Spleen (tissue), 11 donors: ENCODE measurements around the gene OPN1MW2. TPM values are rescaled to one million over a fixed set of nuclear protein-coding genes. Genes with fewer than 3 reads are reported as not detected.
"Not testable (repeated sequence)": the region's sequence is repeated elsewhere in the genome, so short reads cannot be mapped to it uniquely, and the experiment has no call there.

ENCODE experiments used
- DNase-seq: peaks from one replicate; pipeline ENCODE4 v3.0.0-alpha.2; 2020
- H3K27ac ChIP-seq, 8 donors: fragments of 200-600 bp; sonication (generic) in 7 of 8; 1 replicate in 4 of 8; 2 replicates in 4 of 8; pipeline versions ENCODE4 v1.5.0 to v1.8.0; 2016 to 2021; ENCODE audit warnings: inconsistent platforms in 4 of 8, mild to moderate bottlenecking in 4 of 8, moderate library complexity in 1 of 8
- H3K27me3 ChIP-seq, 7 donors: fragments of 200-600 bp; sonication (generic) in 6 of 7; replicated peaks in 1 of 7; 1 replicate in 4 of 7; 2 replicates in 3 of 7; pipeline versions ENCODE4 v1.5.0 to v1.8.0; 2016 to 2021; ENCODE audit warnings: inconsistent platforms in 3 of 7, mild to moderate bottlenecking in 1 of 7
- H3K36me3 ChIP-seq, 6 donors: fragments of 200-600 bp; sonication (generic) in 5 of 6; 1 replicate in 4 of 6; 2 replicates in 2 of 6; pipeline versions ENCODE4 v1.5.0 to v1.8.0; 2016 to 2021; ENCODE audit warnings: inconsistent platforms in 2 of 6
- H3K4me1 ChIP-seq, 6 donors: fragments of 200-600 bp; sonication (generic) in 5 of 6; 1 replicate in 3 of 6; 2 replicates in 3 of 6; pipeline versions ENCODE4 v1.5.0 to v1.8.0; 2016 to 2021; ENCODE audit warnings: inconsistent platforms in 3 of 6
- H3K4me3 ChIP-seq, 8 donors: fragments of 200-600 bp; sonication (generic) in 7 of 8; 1 replicate in 4 of 8; 2 replicates in 4 of 8; pipeline versions ENCODE4 v1.5.0 to v1.8.0; 2016 to 2021; ENCODE audit warnings: inconsistent platforms in 4 of 8, mild to moderate bottlenecking in 4 of 8, moderate library complexity in 2 of 8
- H3K9me3 ChIP-seq, 8 donors: fragments of 200-600 bp; sonication (generic) in 7 of 8; 1 replicate in 4 of 8; 2 replicates in 4 of 8; pipeline versions ENCODE4 v1.5.0 to v1.8.0; 2016 to 2021; ENCODE audit warnings: inconsistent platforms in 4 of 8
- WGBS, 5 donors: extraction: QIAGEN DNeasy Blood & Tissue Kit in 3 of 5; methylation state at CpG; one replicate each; pipeline versions ENCODE4 v1.1.5 to v1.1.7; 2013 to 2018; 5-methylcytosine and 5-hydroxymethylcytosine counted together
- intact Hi-C: fragments of 100-400 bp; cut with DNase I; formaldehyde crosslinking; loops from one replicate; pipeline ENCODE4 v1.15.0; 2023; ENCODE audit warnings: low total_unique reads
- polyA plus RNA-seq, 3 donors: library from polyadenylated mRNA; stranded (reverse); fragments of 200-250 nt; gene quantifications; one replicate each; pipeline ENCODE4 v1.2.1, GENCODE V29; 2013
- total RNA-seq, 7 donors: library from RNA; depleted of rRNA in 3 of 7; stranded (reverse); fragments of >200 nt in 3 of 7; fragmentation: NEBNext Ultra II Directional in 4 of 7; extraction: Animal tissue kit (Norgen Biotek cat#: 25700) in 4 of 7; gene quantifications; one replicate each; pipeline versions ENCODE4 v1.1.0 to v1.2.1, GENCODE V29; 2016 to 2021
- donor health status: healthy with polysubstance abuse.
- donor health status: DM: no; HTN: no; CAD: no; lungs with moderate emphysema.
- donor health status: DM: no; HTN: no; CAD: no.
- donor health status: Bipolar disorder and iron deficiency.
- donor health status: healthy.
- donor health status: DM: no; HTN: no; CAD: no.
- donor health status: DM: yes; HTN: yes; CAD: no.

The OPN1MW2 gene
- total and polyA plus RNA-seq, 10 donors, result not detected

DNA sequence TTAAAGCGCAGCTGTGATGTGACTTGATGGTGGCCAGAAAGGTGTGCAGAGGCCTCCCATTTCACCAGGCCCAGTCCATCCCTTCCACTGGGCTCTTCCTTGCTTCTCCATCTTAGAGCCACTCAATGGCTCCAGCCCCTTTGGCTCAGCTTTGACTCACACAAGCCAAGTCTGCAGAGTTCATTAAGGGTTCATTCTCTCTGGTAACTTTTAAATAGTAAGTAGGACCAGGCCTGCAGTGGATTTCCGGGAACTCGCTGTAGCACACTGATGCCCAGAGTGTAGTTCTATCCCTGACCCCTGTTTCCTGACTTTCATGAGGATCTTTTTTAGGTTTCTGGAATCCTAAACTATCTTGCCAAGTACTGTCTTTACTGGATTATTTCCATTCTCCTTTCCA, 49.7 kb downstream of the OPN1MW2 start:
- H3K27me3 ChIP-seq, H3K27ac ChIP-seq, intact Hi-C loops, H3K4me1 ChIP-seq, H3K36me3 ChIP-seq, H3K9me3 ChIP-seq, DNase-seq, H3K4me3 ChIP-seq: not testable (repeated sequence)
- WGBS, 5 donors, result no CpG with 5 or more reads among the region's 3 CpGs

Other genes with a start within 250 kb of the OPN1MW2 start
- gene HCFC1, start 247.9 kb upstream of the OPN1MW2 start, total RNA-seq, result 10 to 100 TPM; 50.6 to 86.5 (median 62.1) TPM
- gene HCFC1, start 247.9 kb upstream of the OPN1MW2 start, polyA plus RNA-seq, result 10 to 100 TPM in 2 of 3 donors, 1 to 10 TPM in 1; 9.5 to 22.7 (median 11.4) TPM
- 10 to 100 TPM in 1 of 7 donors, 1 to 10 TPM in 6; 2.0 to 12.2 (median 6.2) TPM for gene TMEM187, start 247.0 kb upstream of the OPN1MW2 start, total RNA-seq
- 1 to 10 TPM; 3.3 to 7.4 (median 4.9) TPM for gene TMEM187, start 247.0 kb upstream of the OPN1MW2 start, polyA plus RNA-seq
- gene IRAK1, start 199.9 kb upstream of the OPN1MW2 start, total RNA-seq, result 100 to 1,000 TPM in 2 of 7 donors, 10 to 100 TPM in 5; 86.2 to 118 (median 91.1) TPM
- 10 to 100 TPM; 46.4 to 85.2 (median 55.2) TPM for gene IRAK1, start 199.9 kb upstream of the OPN1MW2 start, polyA plus RNA-seq
- gene MECP2, start 122.0 kb upstream of the OPN1MW2 start, total RNA-seq, result 100 to 1,000 TPM in 1 of 7 donors, 10 to 100 TPM in 6; 63.3 to 104 (median 83.5) TPM
- gene MECP2, start 122.0 kb upstream of the OPN1MW2 start, polyA plus RNA-seq, result 10 to 100 TPM; 15.2 to 22.7 (median 17.7) TPM
- not detected for gene OPN1LW, start 75.5 kb upstream of the OPN1MW2 start, total RNA-seq
- not detected for gene OPN1LW, start 75.5 kb upstream of the OPN1MW2 start, polyA plus RNA-seq
- not detected for gene OPN1MW, start 37.2 kb upstream of the OPN1MW2 start, total RNA-seq
- gene OPN1MW, start 37.2 kb upstream of the OPN1MW2 start, polyA plus RNA-seq, result not detected
- not detected for gene OPN1MW3, start 37.8 kb downstream of the OPN1MW2 start, total RNA-seq
- gene OPN1MW3, start 37.8 kb downstream of the OPN1MW2 start, polyA plus RNA-seq, result not detected
- not detected for gene TEX28, start 75.4 kb downstream of the OPN1MW2 start, total RNA-seq
- gene TEX28, start 75.4 kb downstream of the OPN1MW2 start, polyA plus RNA-seq, result not detected
- gene TKTL1, start 76.0 kb downstream of the OPN1MW2 start, total RNA-seq, result 1 to 10 TPM in 3 of 7 donors, under 1 TPM in 3, not detected in 1; 0.42 to 3.7 (median 1.2) TPM
- gene TKTL1, start 76.0 kb downstream of the OPN1MW2 start, polyA plus RNA-seq, result under 1 TPM; 0.13 to 0.57 (median 0.24) TPM
- gene FLNA, start 154.9 kb downstream of the OPN1MW2 start, total RNA-seq, result 1,000 to 10,000 TPM in 1 of 7 donors, 100 to 1,000 TPM in 6; 401 to 1,447 (median 668) TPM
- gene FLNA, start 154.9 kb downstream of the OPN1MW2 start, polyA plus RNA-seq, result 100 to 1,000 TPM; 259 to 548 (median 322) TPM
- 10 to 100 TPM; 29.8 to 56.3 (median 49.9) TPM for gene EMD, start 159.5 kb downstream of the OPN1MW2 start, total RNA-seq
- gene EMD, start 159.5 kb downstream of the OPN1MW2 start, polyA plus RNA-seq, result 10 to 100 TPM; 77.8 to 83.1 (median 78.9) TPM
- gene RPL10, start 178.6 kb downstream of the OPN1MW2 start, total RNA-seq, result 1,000 to 10,000 TPM; 2,711 to 4,089 (median 3,238) TPM
- gene RPL10, start 178.6 kb downstream of the OPN1MW2 start, polyA plus RNA-seq, result 1,000 to 10,000 TPM; 6,919 to 9,324 (median 8,870) TPM
- 10 to 100 TPM; 25.9 to 54.5 (median 43.5) TPM for gene DNASE1L1, start 189.5 kb downstream of the OPN1MW2 start, total RNA-seq
- gene DNASE1L1, start 189.5 kb downstream of the OPN1MW2 start, polyA plus RNA-seq, result 10 to 100 TPM; 18.1 to 26.5 (median 22.5) TPM
- 100 to 1,000 TPM in 1 of 7 donors, 10 to 100 TPM in 6; 70.1 to 107 (median 76.3) TPM for gene TAFAZZIN, start 191.8 kb downstream of the OPN1MW2 start, total RNA-seq
- gene TAFAZZIN, start 191.8 kb downstream of the OPN1MW2 start, polyA plus RNA-seq, result 100 to 1,000 TPM in 2 of 3 donors, 10 to 100 TPM in 1; 65.7 to 135 (median 115) TPM
- gene ATP6AP1, start 208.9 kb downstream of the OPN1MW2 start, total RNA-seq, result 100 to 1,000 TPM in 3 of 7 donors, 10 to 100 TPM in 4; 80.3 to 127 (median 99.9) TPM
- gene ATP6AP1, start 208.9 kb downstream of the OPN1MW2 start, polyA plus RNA-seq, result 10 to 100 TPM; 34.2 to 62.3 (median 44.1) TPM
- gene GDI1, start 217.4 kb downstream of the OPN1MW2 start, total RNA-seq, result 100 to 1,000 TPM in 6 of 7 donors, 10 to 100 TPM in 1; 88.7 to 137 (median 111) TPM
- gene GDI1, start 217.4 kb downstream of the OPN1MW2 start, polyA plus RNA-seq, result 100 to 1,000 TPM in 2 of 3 donors, 10 to 100 TPM in 1; 56.2 to 125 (median 107) TPM
- 10 to 100 TPM; 30.3 to 53.9 (median 45.5) TPM for gene FAM50A, start 224.4 kb downstream of the OPN1MW2 start, total RNA-seq
- gene FAM50A, start 224.4 kb downstream of the OPN1MW2 start, polyA plus RNA-seq, result 100 to 1,000 TPM in 1 of 3 donors, 10 to 100 TPM in 2; 65.7 to 123 (median 99.4) TPM
- gene PLXNA3, start 238.5 kb downstream of the OPN1MW2 start, total RNA-seq, result 10 to 100 TPM in 6 of 7 donors, 1 to 10 TPM in 1; 9.1 to 46.8 (median 27.2) TPM
- gene PLXNA3, start 238.5 kb downstream of the OPN1MW2 start, polyA plus RNA-seq, result 10 to 100 TPM in 1 of 3 donors, 1 to 10 TPM in 2; 2.5 to 11.6 (median 4.1) TPM